Measurements from ENCODE around the gene ZNF12. TPM values are rescaled to one million over a fixed set of nuclear protein-coding genes. Genes with fewer than 3 reads are reported as not detected.
"Not testable (repeated sequence)": the region's sequence is repeated elsewhere in the genome, so short reads cannot be mapped to it uniquely, and the experiment has no call there.

Gene ZNF12
- total RNA-seq, 1 donor from 2014 or later, result 18.1 TPM

DNA sequence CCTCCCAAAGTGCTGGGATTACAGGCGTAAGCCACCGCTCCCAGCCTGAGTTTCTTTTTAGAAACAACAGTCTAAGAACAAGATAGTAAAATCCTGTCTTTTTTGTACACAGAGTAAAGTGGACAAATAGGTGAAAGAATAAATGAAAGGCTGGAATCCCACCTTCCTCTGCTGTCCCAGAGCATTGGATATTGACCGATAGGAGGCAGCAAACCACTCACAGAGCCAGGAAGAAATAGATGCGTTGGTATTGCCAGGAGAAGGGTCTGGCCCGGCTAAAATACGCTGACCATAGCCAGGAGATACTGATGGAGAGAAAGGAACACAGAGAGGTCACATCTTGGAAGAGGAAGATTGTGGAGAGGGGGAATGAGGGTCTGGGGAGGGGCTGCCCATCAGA is 11.4 kb upstream of the ZNF12 start:
- H3K4me3 Mint-ChIP-seq (ENCODE audit: unreplicated experiment), result no peak overlapping the region
- TF ChIP-seq, protein P1, sequence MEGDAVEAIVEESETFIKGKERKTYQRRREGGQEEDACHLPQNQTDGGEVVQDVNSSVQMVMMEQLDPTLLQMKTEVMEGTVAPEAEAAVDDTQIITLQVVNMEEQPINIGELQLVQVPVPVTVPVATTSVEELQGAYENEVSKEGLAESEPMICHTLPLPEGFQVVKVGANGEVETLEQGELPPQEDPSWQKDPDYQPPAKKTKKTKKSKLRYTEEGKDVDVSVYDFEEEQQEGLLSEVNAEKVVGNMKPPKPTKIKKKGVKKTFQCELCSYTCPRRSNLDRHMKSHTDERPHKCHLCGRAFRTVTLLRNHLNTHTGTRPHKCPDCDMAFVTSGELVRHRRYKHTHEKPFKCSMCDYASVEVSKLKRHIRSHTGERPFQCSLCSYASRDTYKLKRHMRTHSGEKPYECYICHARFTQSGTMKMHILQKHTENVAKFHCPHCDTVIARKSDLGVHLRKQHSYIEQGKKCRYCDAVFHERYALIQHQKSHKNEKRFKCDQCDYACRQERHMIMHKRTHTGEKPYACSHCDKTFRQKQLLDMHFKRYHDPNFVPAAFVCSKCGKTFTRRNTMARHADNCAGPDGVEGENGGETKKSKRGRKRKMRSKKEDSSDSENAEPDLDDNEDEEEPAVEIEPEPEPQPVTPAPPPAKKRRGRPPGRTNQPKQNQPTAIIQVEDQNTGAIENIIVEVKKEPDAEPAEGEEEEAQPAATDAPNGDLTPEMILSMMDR (IDR thresholded peaks at IDR 0.05), result no peak
- H3K27me3 Mint-ChIP-seq (ENCODE audit: low read depth), result peaks cover 22% of the 10 kb centered on the region
- H3K9me3 Mint-ChIP-seq (ENCODE audit: low read depth), result no peaks in the 10 kb centered on the region
- H3K36me3 Mint-ChIP-seq (ENCODE audit: low read depth), result peaks cover 2% of the 10 kb centered on the region
- no peak overlapping the region for H3K27ac Mint-ChIP-seq (ENCODE audit: unreplicated experiment)
- H3K4me1 Mint-ChIP-seq (ENCODE audit: low read depth), result no peaks in the 10 kb centered on the region
- DNase-seq (ENCODE audit: low spot score), result no peak

DNA sequence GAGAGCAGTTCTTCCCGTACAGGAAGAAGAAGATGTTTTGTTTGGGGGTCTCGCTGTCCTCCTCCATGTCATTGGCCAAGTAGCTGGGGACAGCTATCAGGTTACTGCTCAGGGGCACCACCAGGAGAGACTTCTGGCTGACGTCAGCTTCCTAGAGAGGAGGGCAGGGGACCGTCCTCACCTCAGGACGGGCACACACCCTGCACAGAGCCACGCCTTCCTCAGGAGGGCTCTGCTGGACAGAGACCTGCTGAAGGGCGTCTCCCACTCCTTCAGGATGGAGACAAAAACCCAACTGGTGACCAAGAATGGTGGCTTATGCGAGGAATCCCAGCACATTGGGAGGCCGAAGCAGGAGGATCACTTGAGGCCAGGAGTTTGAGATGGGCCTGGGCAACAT is 9.2 kb upstream of the ZNF12 start:
- H3K27me3 Mint-ChIP-seq (ENCODE audit: low read depth), result peaks cover 17% of the 10 kb centered on the region
- H3K27ac Mint-ChIP-seq (ENCODE audit: unreplicated experiment); H3K4me1 Mint-ChIP-seq (ENCODE audit: low read depth); H3K36me3 Mint-ChIP-seq (ENCODE audit: low read depth); H3K4me3 Mint-ChIP-seq (ENCODE audit: unreplicated experiment); H3K9me3 Mint-ChIP-seq (ENCODE audit: low read depth); DNase-seq (ENCODE audit: low spot score): not testable (repeated sequence)

DNA sequence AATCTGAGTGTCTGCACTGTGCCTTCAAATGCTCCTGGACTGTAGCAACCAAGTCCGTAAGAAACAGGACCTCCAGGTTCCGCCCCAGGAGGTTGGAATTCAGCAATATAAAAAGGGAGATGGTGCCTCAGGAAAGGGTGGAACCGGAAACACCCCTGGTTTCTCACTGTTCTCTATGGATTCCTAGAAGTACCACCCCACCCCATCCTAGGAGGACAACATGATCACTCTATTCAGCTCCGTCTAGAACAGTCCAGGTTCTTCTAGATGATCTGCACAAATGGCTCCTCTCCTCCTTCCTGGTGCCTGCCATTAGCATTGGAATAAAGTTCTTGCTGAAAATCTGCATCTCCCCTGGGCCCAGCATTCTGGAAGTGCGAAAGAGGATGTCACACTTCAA is 7.6 kb upstream of the ZNF12 start:
- DNase-seq (ENCODE audit: low spot score), result no peak
- Mint-ChIP-seq H3K4me1 (ENCODE audit: low read depth) (no peaks in the 10 kb centered on the region), H3K4me3 (ENCODE audit: unreplicated experiment) (no peak overlapping the region), H3K27ac (ENCODE audit: unreplicated experiment) (no peak overlapping the region), H3K27me3 (ENCODE audit: low read depth) (peaks cover 14% of the 10 kb centered on the region), H3K36me3 (ENCODE audit: low read depth) (peaks cover 2% of the 10 kb centered on the region), H3K9me3 (ENCODE audit: low read depth) (no peaks in the 10 kb centered on the region)
- TF ChIP-seq, protein P1 (IDR thresholded peaks at IDR 0.05), result no peak

DNA sequence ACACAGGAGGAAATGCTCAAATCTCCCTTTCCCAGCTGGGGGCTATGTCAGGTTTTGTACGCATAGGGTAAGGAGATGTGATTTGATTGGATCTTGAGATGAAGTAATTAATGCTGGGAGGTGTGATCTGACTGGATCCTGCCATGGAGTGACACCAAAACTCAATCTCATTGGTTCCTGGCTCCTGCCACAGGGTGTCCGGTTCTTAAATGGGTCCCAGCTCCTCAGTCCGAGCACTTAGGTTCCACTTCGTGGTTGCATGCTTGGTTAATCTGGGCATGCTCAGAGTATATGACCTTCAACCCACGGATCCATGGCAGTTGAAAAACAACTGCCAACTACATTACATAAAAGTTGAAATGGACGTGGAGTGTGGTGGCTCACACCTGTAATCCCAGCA is 3.1 kb upstream of the ZNF12 start:
- DNase-seq (ENCODE audit: low spot score), result no peak
- Mint-ChIP-seq H3K27ac (ENCODE audit: unreplicated experiment) (no peak overlapping the region), H3K4me1 (ENCODE audit: low read depth) (peaks cover 20% of the 10 kb centered on the region), H3K27me3 (ENCODE audit: low read depth) (no peaks in the 10 kb centered on the region), H3K9me3 (ENCODE audit: low read depth) (peaks cover 7% of the 10 kb centered on the region), H3K4me3 (ENCODE audit: unreplicated experiment) (no peak overlapping the region), H3K36me3 (ENCODE audit: low read depth) (peaks cover 8% of the 10 kb centered on the region)
- TF ChIP-seq, protein P1 (IDR thresholded peaks at IDR 0.05), result no peak

DNA sequence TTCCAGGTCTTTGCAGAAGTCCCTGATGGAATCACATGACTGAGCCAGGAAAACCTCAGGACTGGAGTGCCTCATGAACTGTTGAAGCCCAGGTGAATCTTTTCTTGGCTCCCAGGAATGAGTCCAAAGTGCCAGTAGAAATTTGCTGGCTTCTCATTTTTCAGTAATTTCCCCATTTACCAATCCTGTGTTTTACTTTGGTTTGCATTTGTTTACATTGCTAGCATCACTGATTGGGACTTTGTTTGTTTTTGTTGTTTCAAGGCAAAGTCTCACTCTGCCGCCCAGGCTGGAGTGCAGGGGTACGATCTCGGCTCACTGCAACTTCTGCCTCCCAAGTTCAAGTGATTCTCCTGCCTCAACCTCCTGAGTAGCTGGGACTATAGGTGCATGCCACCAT is 1.6 kb upstream of the ZNF12 start:
- H3K4me3 Mint-ChIP-seq (ENCODE audit: unreplicated experiment), result no peak overlapping the region

More for the DNA sequence above, 1.6 kb upstream of the ZNF12 start:
- TF ChIP-seq, protein P1 (IDR thresholded peaks at IDR 0.05), result no peak
- Mint-ChIP-seq H3K4me1 (ENCODE audit: low read depth) (peaks cover 27% of the 10 kb centered on the region), H3K27me3 (ENCODE audit: low read depth) (no peaks in the 10 kb centered on the region), H3K9me3 (ENCODE audit: low read depth) (peaks cover 16% of the 10 kb centered on the region), H3K36me3 (ENCODE audit: low read depth) (peaks cover 15% of the 10 kb centered on the region), H3K27ac (ENCODE audit: unreplicated experiment) (no peak overlapping the region)
- DNase-seq (ENCODE audit: low spot score), result no peak
